Hematopoietic multipotent progenitor cell (in vitro differentiated cells): ENCODE measurements around the gene NSMCE4A. TPM values are rescaled to one million over a fixed set of nuclear protein-coding genes. Genes with fewer than 3 reads are reported as not detected.
"Not testable (repeated sequence)": the region's sequence is repeated elsewhere in the genome, so short reads cannot be mapped to it uniquely, and the experiment has no call there.

Experiments
- DNase-seq, 3 donors: peaks; one replicate each; pipeline ENCODE4 v3.0.0-alpha.2; 2011 to 2015; ENCODE audit warnings: low read depth in 2 of 3, low spot score in 2 of 3
- total RNA-seq: library from RNA; depleted of rRNA; stranded (reverse); fragments of >200 nt; gene quantifications from one replicate; pipeline ENCODE4 v1.2.3, GENCODE V29; 2012

Gene NSMCE4A
- total RNA-seq, 1 donor: 29.9 TPM

- DNase-seq: peak in 1 of 3 donors; percentile 14
Observed at GRCh38 chr10:121990015-121990677, 15.1 kb upstream of the NSMCE4A start.

DNA sequence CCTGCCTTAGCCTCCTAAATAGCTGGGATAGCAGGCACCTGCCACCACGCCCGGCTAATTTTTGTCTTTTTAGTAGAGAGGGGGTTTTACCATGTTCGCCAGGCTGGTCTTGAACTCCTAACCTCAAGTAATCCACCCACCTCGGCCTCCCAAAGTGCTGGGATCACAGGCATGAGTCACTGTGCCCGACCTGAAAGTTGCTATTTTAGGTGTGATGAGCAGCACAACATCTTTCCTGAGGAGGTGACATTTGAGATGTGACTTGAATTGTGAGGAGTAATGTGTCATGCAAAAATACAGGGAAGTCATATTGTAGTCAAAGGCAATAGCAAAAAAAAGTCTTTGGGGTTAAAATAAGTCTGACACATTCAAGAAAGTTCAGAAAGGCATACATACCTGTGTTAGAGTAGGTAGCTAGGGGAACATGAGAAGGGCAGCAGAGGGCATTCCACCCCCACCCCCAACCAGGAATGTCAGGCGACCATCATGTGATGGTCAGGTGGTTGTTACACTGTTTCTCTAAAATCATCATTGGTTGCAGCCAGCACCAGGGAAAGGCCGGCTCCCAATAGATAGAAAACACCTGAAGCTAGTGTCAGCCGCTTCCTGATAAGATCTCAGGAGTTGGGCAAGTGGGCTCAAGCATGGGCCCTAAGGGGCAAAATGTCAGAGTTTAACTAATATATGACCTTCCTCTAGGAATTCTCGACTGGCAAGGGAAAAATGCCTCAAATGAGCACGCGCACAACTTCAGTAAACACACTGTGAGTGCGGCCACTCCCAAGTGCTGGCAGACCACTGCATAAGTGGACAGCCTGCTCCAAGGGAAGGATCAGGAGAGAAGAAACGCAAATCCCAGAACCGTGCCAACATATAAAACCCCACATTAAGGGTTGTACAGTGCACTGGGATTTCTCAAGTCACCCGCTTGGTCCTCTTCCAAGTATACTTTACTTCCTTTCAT, 13.6 kb upstream of the NSMCE4A start, which contains the start of gene TACC2:
TSS of gene TACC2 (plus strand) at position 803 of the 964 bp plus-strand sequence. CDS start 32,819 bp downstream, outside the sequence.
- DNase-seq: no peak

GRCh38 chr10:121984463-121984862, 9.4 kb upstream of the NSMCE4A start:
- DNase-seq: no peak

DNA sequence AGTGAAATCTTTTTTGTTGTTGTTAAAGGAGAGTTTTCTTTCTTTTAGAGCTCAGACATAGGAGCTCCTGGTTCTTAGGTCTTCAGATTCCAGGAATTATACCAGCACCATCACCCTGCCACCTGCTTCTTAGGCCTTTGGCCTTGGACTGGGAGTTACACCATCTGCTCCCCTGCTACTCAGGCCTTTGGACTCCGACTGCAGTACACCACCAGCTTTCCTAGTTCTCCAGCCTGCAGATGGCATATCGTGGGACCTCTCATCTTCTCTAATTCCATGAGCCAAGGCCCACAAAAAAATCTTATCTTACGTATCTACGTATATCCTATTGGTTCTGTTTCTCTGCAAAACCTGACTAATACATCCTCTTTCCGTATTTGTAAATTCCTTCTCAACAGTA, 8.8 kb upstream of the NSMCE4A start:
- DNase-seq: no peak

- no peak for DNase-seq
Observed at GRCh38 chr10:121981346-121981745, 6.3 kb upstream of the NSMCE4A start.

- DNase-seq: no peak
Observed at GRCh38 chr10:121978511-121978910, 3.5 kb upstream of the NSMCE4A start.

- DNase-seq: no peak
Observed at GRCh38 chr10:121976607-121977006, 1.6 kb upstream of the NSMCE4A start.

DNA sequence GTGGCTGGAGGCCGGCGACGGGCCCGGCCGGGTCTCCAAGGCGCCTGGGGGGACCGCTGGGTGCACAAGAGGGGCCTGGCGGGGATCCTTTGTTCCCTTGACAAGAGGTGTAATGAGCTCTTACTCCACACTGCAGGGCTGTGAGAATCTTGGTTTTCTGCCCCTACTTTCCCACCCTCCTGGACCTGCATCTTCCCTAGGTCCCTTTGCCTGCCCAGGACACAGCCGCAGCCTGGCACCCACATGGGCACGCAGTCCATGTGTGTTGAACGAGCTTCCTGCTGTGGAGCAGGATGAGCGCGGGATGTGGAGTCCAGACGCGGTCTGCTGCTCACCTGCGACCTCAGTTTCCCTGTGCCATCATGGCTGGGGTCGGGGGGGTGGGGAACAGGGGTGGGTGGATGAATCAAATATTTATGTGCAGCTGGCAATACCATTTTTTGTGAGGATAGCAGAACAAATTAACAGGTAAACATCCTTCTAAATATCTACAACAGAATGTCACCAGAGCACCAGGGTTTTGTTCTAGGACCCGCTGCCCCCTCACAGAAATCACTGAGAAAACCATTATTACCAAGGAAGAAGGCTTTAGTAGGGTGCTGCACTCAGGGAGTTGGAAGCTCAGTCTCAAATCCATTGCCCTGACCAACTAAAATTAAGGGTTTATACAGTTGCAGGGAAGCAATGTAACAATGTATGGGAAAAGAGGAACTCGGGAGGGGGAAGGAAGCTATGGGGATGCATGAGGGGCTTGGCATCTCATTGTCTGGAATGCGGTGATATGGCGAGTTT, 474 bp upstream of the NSMCE4A start:
- DNase-seq: no peak

GRCh38 chr10:121974019-121974534, 940 bp downstream of the NSMCE4A start:
- no peak for DNase-seq

DNA sequence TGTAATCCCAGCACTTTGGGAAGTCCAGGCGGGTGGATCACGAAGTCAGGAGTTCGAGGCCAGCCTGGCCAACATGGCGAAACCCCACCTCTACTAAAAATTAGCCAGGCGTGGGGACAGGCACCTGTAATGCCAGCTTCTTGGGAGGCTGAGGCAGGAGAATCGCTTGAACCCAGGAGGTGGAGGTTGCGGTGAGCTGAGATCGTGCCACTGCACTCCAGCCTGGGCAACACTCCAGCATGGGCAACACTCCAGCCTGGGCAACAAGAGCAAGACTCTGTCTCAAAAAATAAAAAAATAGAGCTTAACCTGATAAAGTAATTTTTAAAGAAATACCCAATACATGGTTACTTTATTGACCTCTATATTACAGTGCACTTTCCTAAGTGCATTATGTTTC, 5.9 kb downstream of the NSMCE4A start:
- not testable (repeated sequence) for DNase-seq

GRCh38 chr10:121965996-121966395, 9.0 kb downstream of the NSMCE4A start:
- no peak for DNase-seq

DNA sequence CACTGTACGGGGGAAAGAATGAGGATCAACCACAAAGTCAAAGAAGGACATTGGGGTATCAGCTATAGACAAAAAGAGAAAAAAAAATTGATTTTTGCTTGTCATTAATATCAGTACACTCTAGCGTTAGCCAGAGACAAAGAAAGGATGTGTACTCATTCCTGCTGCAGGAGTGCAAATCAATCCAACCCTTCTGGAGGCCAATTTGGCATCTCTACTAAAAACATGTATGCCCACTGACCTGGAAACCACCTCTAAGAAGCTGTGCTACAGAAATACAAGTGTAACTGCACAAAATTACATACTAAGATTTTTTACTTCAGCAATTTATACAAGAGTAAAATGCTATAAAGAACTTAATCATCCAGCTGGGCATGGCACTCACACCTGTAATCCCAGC, 13.6 kb downstream of the NSMCE4A start:
- no peak for DNase-seq

DNA sequence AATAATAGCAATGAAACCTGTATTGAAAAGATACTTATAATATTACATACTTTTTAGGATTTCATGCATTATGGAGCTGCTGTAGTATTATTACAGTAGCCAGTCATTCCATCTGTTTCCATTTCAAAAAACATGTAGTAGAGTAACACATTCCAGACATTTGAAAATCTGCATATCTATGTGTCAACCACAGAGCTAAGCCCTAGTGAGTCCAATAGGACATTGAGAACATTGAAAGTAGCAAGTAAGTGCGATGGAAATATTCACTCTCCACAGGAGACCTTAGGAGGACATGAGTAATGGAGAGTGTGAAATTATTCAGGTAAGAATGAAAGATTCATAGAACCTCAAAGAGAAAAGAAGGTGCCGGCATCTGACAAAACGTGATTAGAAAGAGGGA, 15.3 kb downstream of the NSMCE4A start:
- no peak for DNase-seq

- DNase-seq: no peak
Observed at GRCh38 chr10:121956111-121957061, 18.6 kb downstream of the NSMCE4A start.

DNA sequence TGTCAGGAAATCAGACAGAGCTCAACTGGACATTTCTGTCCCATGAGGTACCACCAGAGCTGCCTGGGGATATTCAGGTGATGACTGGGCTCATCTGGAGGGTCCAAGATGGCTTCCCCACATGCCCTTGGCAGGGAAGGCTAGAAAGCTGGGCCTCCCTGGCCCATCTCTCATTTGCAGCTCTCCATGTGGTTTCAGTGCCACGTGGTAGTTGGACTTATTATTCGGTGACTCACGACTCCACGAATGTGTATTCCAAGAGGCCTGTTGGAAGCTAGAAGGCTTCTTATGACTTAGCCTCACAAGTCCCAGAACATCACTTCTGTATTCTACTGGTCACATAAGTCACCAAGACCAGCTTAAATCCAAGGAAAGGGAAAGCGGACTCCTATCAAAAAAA, 22.8 kb downstream of the NSMCE4A start:
- no peak for DNase-seq

DNA sequence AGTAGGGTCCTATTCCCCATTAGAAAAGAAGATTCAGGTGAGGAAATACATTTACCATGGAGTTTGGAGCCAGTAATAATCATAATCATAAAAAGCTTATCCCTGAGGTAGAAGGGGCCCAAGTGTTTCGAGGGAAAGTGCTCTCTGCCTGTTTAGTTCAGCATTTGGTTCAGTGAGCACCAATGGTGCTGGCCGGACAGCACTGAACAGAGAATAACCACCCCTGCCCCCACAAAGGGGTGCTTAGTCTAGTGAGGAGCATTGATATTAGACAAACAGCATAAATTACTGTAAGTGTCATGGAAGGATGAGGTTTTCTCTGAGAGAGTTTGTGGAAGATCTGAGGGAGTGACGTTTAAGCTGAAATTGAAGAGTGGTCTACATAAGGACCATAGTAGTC, 25.6 kb downstream of the NSMCE4A start:
- no peak for DNase-seq

GRCh38 chr10:121949049-121949448, 26.0 kb downstream of the NSMCE4A start:
- no peak for DNase-seq

DNA sequence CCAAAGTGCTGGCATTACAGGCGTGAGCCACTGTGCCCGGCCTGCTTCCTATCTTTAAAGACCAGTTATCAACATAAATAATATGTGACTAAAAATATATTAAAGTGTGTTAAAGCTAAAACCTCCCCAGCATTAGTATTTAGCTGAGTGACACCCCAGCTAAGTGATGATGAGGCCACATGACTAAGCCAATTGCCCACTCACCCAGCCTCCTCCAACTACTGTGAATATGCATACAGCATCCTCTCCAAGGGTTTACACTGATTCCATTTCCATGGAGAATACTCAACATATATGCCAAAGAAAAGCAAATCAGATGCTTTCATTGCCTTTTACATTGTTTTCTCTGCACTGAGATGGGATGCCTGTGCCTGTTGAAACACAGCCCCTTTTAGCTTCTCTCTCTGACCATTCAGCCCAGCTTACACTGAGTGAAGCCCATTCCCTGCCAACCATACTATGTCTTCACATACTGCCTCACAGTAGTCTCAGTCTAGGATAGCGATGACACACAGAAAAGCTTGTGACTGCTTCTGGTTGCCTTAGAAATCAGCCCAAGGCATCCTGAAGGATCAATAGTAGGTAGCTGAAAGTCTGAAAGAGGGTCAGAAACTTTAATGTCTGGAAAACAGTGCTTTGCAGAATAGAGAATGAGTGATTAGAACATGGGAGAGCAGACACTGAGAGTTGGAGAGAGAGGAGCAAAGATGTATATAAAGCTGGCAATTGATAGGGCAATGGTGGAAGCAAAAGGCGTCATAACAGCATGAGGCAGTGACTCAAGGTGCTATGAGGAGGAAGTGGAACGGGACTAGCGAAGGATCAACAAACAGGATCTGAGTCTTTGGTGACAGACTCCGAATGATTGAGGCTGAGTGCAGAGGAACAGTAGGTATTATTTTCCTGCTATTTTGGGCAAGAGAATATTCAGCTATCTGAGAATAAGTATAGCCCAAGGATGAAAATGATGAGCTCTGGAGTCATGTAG, 27.4 kb downstream of the NSMCE4A start:
- no peak for DNase-seq
